WTC11 (cell line): Measurements from ENCODE around the gene OBSCN. TPM values are rescaled to one million over a fixed set of nuclear protein-coding genes. Genes with fewer than 3 reads are reported as not detected.

Experiments used
- ATAC-seq: fragments of 200-7000 bp; cut with Tn5 transposase; 2 replicates; pipeline ENCODE4 v1.10.0; 2021; ENCODE audit warnings: mild to moderate bottlenecking, moderate library complexity
- CTCF ChIA-PET: fragments of 300-600 bp; sonication (Branson Sonifier 250); formaldehyde crosslinking; loops from one replicate; lab custom pipeline; 2021; ENCODE audit warnings: antibody characterized with exemption; lab: Charles Lee
- POLR2A ChIA-PET: fragments of 350-600 bp; sonication (Branson Sonifier 250); formaldehyde crosslinking; loops from one replicate; lab custom pipeline; 2021; ENCODE audit warnings: antibody characterized with exemption; lab: Charles Lee
- DNase-seq: peaks from one replicate; pipeline ENCODE4 v3.0.0; 2021; ENCODE audit warnings: low spot score
- H3K27ac Mint-ChIP-seq: 2 replicates; pipeline ENCODE4 v1.8.0; 2021; ENCODE audit warnings: mixed read lengths
- H3K27me3 Mint-ChIP-seq: 2 replicates; pipeline ENCODE4 v1.8.0; 2021; ENCODE audit warnings: low read depth, mild to moderate bottlenecking, moderate library complexity, mixed read lengths
- H3K36me3 Mint-ChIP-seq: 2 replicates; pipeline ENCODE4 v1.8.0; 2021; ENCODE audit warnings: mixed read lengths
- H3K4me1 Mint-ChIP-seq: 2 replicates; pipeline ENCODE4 v1.8.0; 2022; ENCODE audit warnings: mixed read lengths
- H3K4me3 Mint-ChIP-seq: 2 replicates; pipeline ENCODE4 v1.8.0; 2021; ENCODE audit warnings: mild to moderate bottlenecking, moderate library complexity, mixed read lengths
- H3K9me3 Mint-ChIP-seq: 2 replicates; pipeline ENCODE4 v1.8.0; 2021; ENCODE audit warnings: mixed read lengths
- AR ChIP-seq: fragments of 250-450 bp; sonication (Bioruptor Pico); IDR thresholded peaks from 2 replicates; pipeline ENCODE4 v1.9.0; 2021; ENCODE audit warnings: mild to moderate bottlenecking
- ATF1 ChIP-seq: sonication (generic); formaldehyde crosslinking; IDR thresholded peaks from 2 replicates; pipeline ENCODE4 v1.8.1; 2023; ENCODE audit warnings: mild to moderate bottlenecking, moderate library complexity, missing genetic modification reagents
- E2F1 ChIP-seq: sonication (generic); formaldehyde crosslinking; IDR thresholded peaks from 2 replicates; pipeline ENCODE4 v1.8.0; 2022; ENCODE audit warnings: mild to moderate bottlenecking, missing genetic modification reagents
- ERG ChIP-seq: fragments of 250-450 bp; sonication (Bioruptor Pico); IDR thresholded peaks from 2 replicates; pipeline ENCODE4 v1.8.0; 2021; ENCODE audit warnings: mild to moderate bottlenecking
- HMGXB4 ChIP-seq: sonication (generic); formaldehyde crosslinking; IDR thresholded peaks from 2 replicates; pipeline ENCODE4 v1.8.1; 2023; ENCODE audit warnings: mild to moderate bottlenecking, moderate library complexity, missing genetic modification reagents
- JUN ChIP-seq: sonication (generic); formaldehyde crosslinking; IDR thresholded peaks from 2 replicates; pipeline ENCODE4 v1.8.0; 2023; ENCODE audit warnings: mild to moderate bottlenecking, missing genetic modification reagents
- MXD4 ChIP-seq: fragments of 250-450 bp; sonication (Bioruptor Pico); IDR thresholded peaks from 2 replicates; pipeline ENCODE4 v1.8.0; 2021; ENCODE audit warnings: mild to moderate bottlenecking, moderate library complexity, borderline replicate concordance
- NR1H2 ChIP-seq: sonication (generic); formaldehyde crosslinking; IDR thresholded peaks from 2 replicates; pipeline ENCODE4 v1.9.0; 2021; ENCODE audit warnings: mild to moderate bottlenecking, moderate library complexity, missing genetic modification reagents
- PREB ChIP-seq: sonication (generic); formaldehyde crosslinking; IDR thresholded peaks from 2 replicates; pipeline ENCODE4 v1.8.1; 2022; ENCODE audit warnings: mild to moderate bottlenecking, missing genetic modification reagents, moderate library complexity, borderline replicate concordance
- SP1 ChIP-seq: sonication (generic); formaldehyde crosslinking; conservative IDR thresholded peaks from 2 replicates; pipeline ENCODE4 v1.8.1; 2022; ENCODE audit warnings: missing genetic modification reagents
- ZBTB21 ChIP-seq: sonication (generic); formaldehyde crosslinking; IDR thresholded peaks from 2 replicates; pipeline ENCODE4 v1.8.1; 2023; ENCODE audit warnings: mild to moderate bottlenecking, missing genetic modification reagents, borderline replicate concordance
- ZNF263 ChIP-seq: sonication (generic); formaldehyde crosslinking; IDR thresholded peaks from 2 replicates; pipeline ENCODE4 v1.8.1; 2022; ENCODE audit warnings: low read depth, mild to moderate bottlenecking, moderate library complexity, missing genetic modification reagents
- total RNA-seq: library from RNA; stranded (reverse); gene quantifications from 3 replicates; pipeline ENCODE4 v1.2.3, GENCODE V29; 2021

Gene OBSCN
- total RNA-seq, 1 experiment from 2014 or later: 38.8 TPM

GRCh38 chr1:228350831-228351781 lies 143.3 kb downstream of the OBSCN start:
- H3K4me1 Mint-ChIP-seq: no peaks in the 10 kb centered on the region
- peak; percentile 9 for DNase-seq
- CTCF ChIA-PET: no interaction called here
- no peaks in the 10 kb centered on the region for H3K27me3 Mint-ChIP-seq
- H3K4me3 Mint-ChIP-seq: no peak overlapping the region
- TF ChIP-seq PREB (CRISPR knock-in tag): no peak
- TF ChIP-seq NR1H2 (CRISPR knock-in tag): no peak
- no peak for TF ChIP-seq AR (CRISPR knock-in tag)
- no peak for TF ChIP-seq E2F1 (CRISPR knock-in tag)
- TF ChIP-seq, all 79 proteins: peak for 0
- no peaks in the 10 kb centered on the region for H3K36me3 Mint-ChIP-seq
- no peaks in the 10 kb centered on the region for H3K9me3 Mint-ChIP-seq
- no peak for ATAC-seq
- H3K27ac Mint-ChIP-seq: no peak overlapping the region
- POLR2A ChIA-PET: no interaction called here

GRCh38 chr1:228351850-228352249 lies 144.0 kb downstream of the OBSCN start:
- H3K27ac Mint-ChIP-seq: no peak overlapping the region
- POLR2A ChIA-PET: no interaction called here
- H3K9me3 Mint-ChIP-seq: no peaks in the 10 kb centered on the region
- no peak for DNase-seq
- no peak overlapping the region for H3K4me3 Mint-ChIP-seq
- TF ChIP-seq ZNF263 (no peak), ZBTB21 (no peak), ATF1 (CRISPR knock-in tag) (no peak), MXD4 (CRISPR knock-in tag) (no peak), ERG (CRISPR knock-in tag) (no peak), JUN (CRISPR knock-in tag) (no peak), NR1H2 (CRISPR knock-in tag) (no peak), SP1 (CRISPR knock-in tag) (no peak)
- TF ChIP-seq, all 79 proteins: peak for 0
- Mint-ChIP-seq H3K36me3 (no peaks in the 10 kb centered on the region), H3K27me3 (no peaks in the 10 kb centered on the region), H3K4me1 (no peaks in the 10 kb centered on the region)
- no peak for ATAC-seq
- CTCF ChIA-PET: no interaction called here

- no peak for ATAC-seq
- POLR2A ChIA-PET: no interaction called here
- Mint-ChIP-seq H3K36me3 (no peaks in the 10 kb centered on the region), H3K4me1 (no peaks in the 10 kb centered on the region), H3K4me3 (no peak overlapping the region), H3K9me3 (no peaks in the 10 kb centered on the region; the same call in 1 of the 2 replicates), H3K27me3 (no peaks in the 10 kb centered on the region), H3K27ac (no peak overlapping the region)
- no peak for DNase-seq
- TF ChIP-seq HMGXB4: no peak
- CTCF ChIA-PET: no interaction called here
These were observed 145.0 kb downstream of the OBSCN start for GRCh38 chr1:228352677-228353481.
